Stimulated activated CD8-positive, alpha-beta memory T cell treated with anti-CD3 and anti-CD28 coated beads, Interleukin-2, amount 100 ng/mL, for 1 hour (primary cell): Measurements from ENCODE around the gene DUSP1.

Experiments
- DNase-seq, 2 donors: peaks; one replicate each; pipeline ENCODE4 v3.0.0-alpha.2; 2020; ENCODE audit warnings: low read depth in 2 of 2

The DUSP1 gene

GRCh38 chr5:172725273-172725672 lies 45.7 kb downstream of the DUSP1 start:
- DNase-seq: no peak

- DNase-seq: no peak
Observed at GRCh38 chr5:172724242-172725183, 46.5 kb downstream of the DUSP1 start.

- no peak for DNase-seq
Observed at GRCh38 chr5:172723508-172723907, 47.5 kb downstream of the DUSP1 start.

GRCh38 chr5:172722327-172722815 lies 48.6 kb downstream of the DUSP1 start:
- peak in 1 of 2 donors; percentile 19 for DNase-seq

GRCh38 chr5:172721455-172722326 lies 49.3 kb downstream of the DUSP1 start:
- DNase-seq: no peak

- DNase-seq: no peak
Observed at GRCh38 chr5:172720655-172721054, 50.3 kb downstream of the DUSP1 start.

GRCh38 chr5:172719211-172719610 lies 51.8 kb downstream of the DUSP1 start:
- DNase-seq: no peak

GRCh38 chr5:172718527-172719114 lies 52.4 kb downstream of the DUSP1 start:
- no peak for DNase-seq
